CD4-positive, alpha-beta memory T cell (primary cell): ENCODE results near the gene MYDGF. TPM values are rescaled to one million over a fixed set of nuclear protein-coding genes. Genes with fewer than 3 reads are reported as not detected.
A peak's percentile ranks its signal among the peaks of the same experiment; 100 is the strongest.

Source experiments
- CTCF ChIA-PET: fragments of 350-600 bp; sonication (Branson Sonifier 250); formaldehyde crosslinking; loops from one replicate; lab custom pipeline; 2021; ENCODE audit warnings: inconsistent platforms; ENCODE audit not compliant: partially characterized antibody; lab: Charles Lee
- POLR2A ChIA-PET: fragments of 350-600 bp; sonication (Branson Sonifier 250); formaldehyde crosslinking; loops from one replicate; lab custom pipeline; 2021; ENCODE audit not compliant: partially characterized antibody; lab: Charles Lee
- DNase-seq, 5 donors: peaks; one replicate each; pipeline versions ENCODE4 v3.0.0 to v3.0.0-alpha.2; 2020 to 2022; ENCODE audit warnings: mixed read lengths in 1 of 5
- H3K27ac ChIP-seq: one replicate; pipeline ENCODE4 v1.7.0; 2013; ENCODE audit warnings: low read depth, low read length
- H3K27me3 ChIP-seq: 2 replicates; pipeline ENCODE4 v1.7.0; 2013; ENCODE audit warnings: mild to moderate bottlenecking, low read length, moderate library complexity; ENCODE audit not compliant: insufficient read depth
- H3K36me3 ChIP-seq: 2 replicates; pipeline ENCODE4 v1.7.0; 2013; ENCODE audit warnings: mild to moderate bottlenecking, low read length, moderate library complexity; ENCODE audit not compliant: insufficient read depth
- H3K4me1 ChIP-seq: 2 replicates; pipeline ENCODE4 v1.7.0; 2013; ENCODE audit warnings: mild to moderate bottlenecking, low read length, moderate library complexity; ENCODE audit not compliant: insufficient read depth
- H3K4me3 ChIP-seq, 2 donors: one replicate each; pipeline ENCODE4 v1.7.0; 2013; ENCODE audit warnings: low read length in 2 of 2, mild to moderate bottlenecking in 1 of 2
- H3K9me3 ChIP-seq, 2 donors: one replicate each; pipeline ENCODE4 v1.7.0; 2013; ENCODE audit warnings: low read length in 2 of 2, control low read depth in 1 of 2; ENCODE audit not compliant: control insufficient read depth in 1 of 2
- H3K27ac Mint-ChIP-seq, 7 donors: one replicate each; pipeline ENCODE4 v1.8.0; 2020 to 2021; ENCODE audit warnings: mixed read lengths in 7 of 7, mild to moderate bottlenecking in 6 of 7, inconsistent platforms in 3 of 7, moderate library complexity in 3 of 7
- H3K27me3 Mint-ChIP-seq, 2 donors: one replicate each; pipeline ENCODE4 v1.8.0; 2020 to 2021; ENCODE audit warnings: mixed read lengths in 2 of 2
- H3K36me3 Mint-ChIP-seq, 2 donors: one replicate each; pipeline ENCODE4 v1.8.0; 2020 to 2021; ENCODE audit warnings: mixed read lengths in 2 of 2, inconsistent platforms in 1 of 2, mild to moderate bottlenecking in 1 of 2
- H3K4me1 Mint-ChIP-seq, 4 donors: one replicate each; pipeline ENCODE4 v1.8.0; 2020 to 2021; ENCODE audit warnings: mixed read lengths in 4 of 4, mild to moderate bottlenecking in 1 of 4
- H3K4me3 Mint-ChIP-seq, 8 donors: one replicate each; pipeline ENCODE4 v1.8.0; 2020 to 2021; ENCODE audit warnings: mixed read lengths in 8 of 8, mild to moderate bottlenecking in 7 of 8, moderate library complexity in 6 of 8, inconsistent platforms in 3 of 8
- H3K9me3 Mint-ChIP-seq, 8 donors: one replicate each; pipeline ENCODE4 v1.8.0; 2020 to 2021; ENCODE audit warnings: mixed read lengths in 8 of 8, mild to moderate bottlenecking in 5 of 8, inconsistent platforms in 3 of 8, moderate library complexity in 1 of 8
- intact Hi-C: fragments of 100-400 bp; cut with micrococcal nuclease; formaldehyde crosslinking; loops from one replicate; pipeline ENCODE4 v1.15.1; 2023
- polyA plus RNA-seq, 2 donors: library from polyadenylated mRNA; unstranded; fragments of 300-500 nt; fragmentation: Illumina TruSeq; gene quantifications; one replicate each; pipeline ENCODE4 v1.2.3, GENCODE V29; 2021
- total RNA-seq, 2 experiments: library from RNA; stranded (reverse); gene quantifications; one replicate each; pipeline ENCODE4 v1.2.3, GENCODE V29; 2021

MYDGF gene
- total and polyA plus RNA-seq, 4 experiments from 2014 or later, result 43.0 to 199 (median 87.2) TPM

GRCh38 chr19:4640247-4641000 lies 29.7 kb downstream of the MYDGF start:
- Histone ChIP-seq H3K9me3 (no peaks in the 10 kb centered on the region), H3K27ac (peak overlapping the region; percentile 78), H3K4me3 (peak overlapping the region; percentile 90 to 94), H3K36me3 (no peaks in the 10 kb centered on the region), H3K27me3 (no peaks in the 10 kb centered on the region), H3K4me1 (peaks cover 40% of the 10 kb centered on the region)
- Mint-ChIP-seq H3K27me3 (no peaks in the 10 kb centered on the region), H3K36me3 (peaks cover 0 to 5% of the 10 kb centered on the region in 2 donors), H3K9me3 (no peaks in the 10 kb centered on the region), H3K4me1 (peaks cover 9 to 41% (median 27%) of the 10 kb centered on the region in 4 donors), H3K27ac (peak overlapping the region; percentile 89 to 97 (median 93)), H3K4me3 (peak overlapping the region; percentile 95 to 98 (median 97))
- intact Hi-C loops, result no loop called here
- no peak for DNase-seq
- ChIA-PET POLR2A (interaction anchor here (1.0 to 1.6 kb wide), 3 partner anchors 30 to 393 kb away, joined by 3 to 11 read pairs (median 4); partner anchors contain the start of genes MYDGF and YJU2), CTCF (interaction anchor here (0.9 kb wide), 1 partner anchor 71 kb away, joined by 3 read pairs; no protein-coding TSS in a partner anchor)

DNA sequence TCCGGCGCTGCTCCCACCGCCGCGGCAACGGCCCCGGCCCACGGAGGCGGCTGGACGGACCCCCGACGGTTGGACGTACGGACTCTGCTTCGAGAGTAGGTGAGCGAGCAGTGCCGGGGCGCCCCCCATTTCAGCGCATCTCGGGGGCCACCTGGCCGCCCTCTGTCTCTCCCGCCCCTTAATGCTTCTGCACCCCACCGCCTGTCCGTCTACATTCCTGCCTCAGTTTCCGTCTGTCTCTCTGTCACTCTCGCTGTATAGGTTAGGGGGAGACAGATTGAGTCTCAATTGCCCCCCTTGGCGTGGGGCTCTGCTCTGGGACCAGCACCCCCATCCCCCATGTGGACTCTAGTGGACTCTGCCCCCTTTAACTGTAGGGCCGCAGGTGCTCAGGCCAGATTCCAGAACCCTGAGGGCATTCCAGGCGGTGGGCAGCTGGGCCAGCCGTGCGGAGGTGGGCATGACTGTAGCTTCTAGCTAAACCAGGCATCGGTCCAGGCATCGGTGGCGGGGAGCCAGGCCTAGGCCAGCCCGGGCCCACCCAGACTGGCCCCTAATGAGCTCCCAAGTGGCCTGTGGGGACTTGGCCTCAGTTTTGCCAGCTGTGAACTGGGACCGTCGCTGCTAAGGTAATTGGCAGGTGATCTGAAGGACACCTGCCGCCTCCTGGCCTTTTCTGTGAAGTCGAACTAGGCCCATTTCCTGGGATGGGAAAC lies 30.5 kb downstream of the MYDGF start:
- no peaks in the 10 kb centered on the region for H3K9me3 ChIP-seq
- intact Hi-C loops, result loop anchor here (1.0 to 5.0 kb wide), 6 partner anchors 31 to 457 kb away; partner anchors contain the start of genes ANKRD24, CHAF1A, FEM1A and HDGFL2
- no peaks in the 10 kb centered on the region for H3K9me3 Mint-ChIP-seq
- peak overlapping the region; percentile 90 to 94 for H3K4me3 ChIP-seq
- no peaks in the 10 kb centered on the region for H3K27me3 Mint-ChIP-seq
- H3K27ac Mint-ChIP-seq, result peak overlapping the region; percentile 89 to 97 (median 93)
- POLR2A ChIA-PET, result interaction anchor here (1.0 to 1.6 kb wide), 3 partner anchors 31 to 393 kb away, joined by 3 to 11 read pairs (median 4); partner anchors contain the start of genes MYDGF and YJU2
- DNase-seq, result peak in 4 of 5 donors; percentile 5 to 17 (median 11)
- peaks cover 8 to 41% (median 27%) of the 10 kb centered on the region in 4 donors for H3K4me1 Mint-ChIP-seq
- peak overlapping the region; percentile 78 for H3K27ac ChIP-seq
- H3K4me3 Mint-ChIP-seq, result peak overlapping the region; percentile 95 to 98 (median 97)
- peaks cover 40% of the 10 kb centered on the region for H3K4me1 ChIP-seq
- no peaks in the 10 kb centered on the region for H3K27me3 ChIP-seq
- CTCF ChIA-PET, result interaction anchor here (0.9 kb wide), 1 partner anchor 70 kb away, joined by 3 read pairs; no protein-coding TSS in a partner anchor
- no peaks in the 10 kb centered on the region for H3K36me3 ChIP-seq
- H3K36me3 Mint-ChIP-seq, result peaks cover 0 to 5% of the 10 kb centered on the region in 2 donors

GRCh38 chr19:4638828-4639530 lies 31.2 kb downstream of the MYDGF start, which contains the start of gene TNFAIP8L1:
TSS of gene TNFAIP8L1 (plus strand) at chr19:4639516. CDS start at chr19:4651870, 12,354 bp downstream.
- POLR2A ChIA-PET, result interaction anchor here (1.0 to 1.6 kb wide), 3 partner anchors 31 to 392 kb away, joined by 3 to 11 read pairs (median 4); partner anchors contain the start of genes MYDGF and YJU2

GRCh38 chr19:4638317-4638716 lies 31.8 kb downstream of the MYDGF start:
- Histone ChIP-seq H3K36me3 (no peaks in the 10 kb centered on the region), H3K4me1 (peaks cover 40% of the 10 kb centered on the region), H3K4me3 (peak overlapping the region in 1 of 2 donors; percentile 49), H3K27ac (peak overlapping the region; percentile 83), H3K27me3 (no peaks in the 10 kb centered on the region), H3K9me3 (no peaks in the 10 kb centered on the region)
- Mint-ChIP-seq H3K27me3 (peaks cover 0 to under 1% of the 10 kb centered on the region in 2 donors), H3K4me1 (peaks cover 8 to 43% (median 29%) of the 10 kb centered on the region in 4 donors), H3K4me3 (peak overlapping the region in 5 of 8 donors; percentile 17 to 88 (median 88)), H3K27ac (peak overlapping the region in 5 of 7 donors; percentile 94 to 99 (median 99)), H3K36me3 (peaks cover 0 to 5% of the 10 kb centered on the region in 2 donors), H3K9me3 (no peaks in the 10 kb centered on the region)
- DNase-seq, result no peak
- ChIA-PET POLR2A (no interaction called here), CTCF (interaction anchor here (1.0 to 3.3 kb wide), 6 partner anchors 7 to 152 kb away, joined by 3 to 57 read pairs (median 8); no protein-coding TSS in a partner anchor)
- intact Hi-C loops, result loop anchor here (5.0 kb wide), 2 partner anchors 236 to 456 kb away; partner anchors contain the start of genes ANKRD24, CHAF1A, SH3GL1 and SIRT6

More at GRCh38 chr19:4638828-4639530, 31.2 kb downstream of the MYDGF start, which contains the start of gene TNFAIP8L1:
- no peaks in the 10 kb centered on the region for H3K36me3 ChIP-seq
- no peaks in the 10 kb centered on the region for H3K9me3 ChIP-seq
- H3K9me3 Mint-ChIP-seq, result no peaks in the 10 kb centered on the region
- H3K4me3 Mint-ChIP-seq, result peak within 1 kb of the TSS; percentile 95 to 98 (median 97)
- peaks cover 0 to 5% of the 10 kb centered on the region in 2 donors for H3K36me3 Mint-ChIP-seq
- no peaks in the 10 kb centered on the region for H3K27me3 ChIP-seq
- peaks cover 8 to 41% (median 27%) of the 10 kb centered on the region in 4 donors for H3K4me1 Mint-ChIP-seq
- peak within 1 kb of the TSS; percentile 94 to 99 (median 99) for H3K27ac Mint-ChIP-seq
- DNase-seq, result peak; percentile 98 to 100 (median 99)
- H3K27me3 Mint-ChIP-seq, result no peaks in the 10 kb centered on the region
- peak within 1 kb of the TSS; percentile 90 to 94 for H3K4me3 ChIP-seq
- H3K27ac ChIP-seq, result peak within 1 kb of the TSS; percentile 83
- peaks cover 40% of the 10 kb centered on the region for H3K4me1 ChIP-seq
- intact Hi-C loops, result loop anchor here (1.0 to 5.0 kb wide), 6 partner anchors 31 to 457 kb away; partner anchors contain the start of genes ANKRD24, CHAF1A, FEM1A and HDGFL2
- CTCF ChIA-PET, result interaction anchor here (3.3 kb wide), 1 partner anchor 62 kb away, joined by 57 read pairs; no protein-coding TSS in a partner anchor

DNA sequence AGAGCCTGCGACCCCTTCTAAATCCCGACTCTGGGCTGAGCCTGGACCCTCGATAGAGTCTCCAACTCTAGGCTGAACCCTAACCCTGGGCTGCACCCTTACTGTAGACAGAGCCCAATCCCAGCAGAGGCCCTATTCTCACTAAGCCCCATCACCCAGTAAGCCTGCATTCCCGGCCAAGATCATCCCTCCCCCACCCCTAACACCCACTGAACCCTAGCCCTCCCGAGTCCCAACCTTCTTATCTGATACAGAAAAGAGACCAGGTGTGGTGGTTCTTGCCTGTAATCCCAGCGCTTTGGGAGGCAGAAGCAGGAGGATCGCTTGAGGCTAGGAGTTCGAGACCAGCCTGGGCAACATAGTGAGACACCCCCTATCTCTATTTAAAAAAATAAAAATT lies 33.4 kb downstream of the MYDGF start:
- no peaks in the 10 kb centered on the region for H3K9me3 Mint-ChIP-seq

More for the DNA sequence above, 33.4 kb downstream of the MYDGF start:
- POLR2A ChIA-PET, result interaction anchor here (1.2 kb wide), 1 partner anchor 165 kb away, joined by 3 read pairs; the partner anchor contains the start of gene HDGFL2
- H3K4me3 ChIP-seq, result peak overlapping the region in 1 of 2 donors; percentile 40
- Mint-ChIP-seq H3K27me3 (peaks cover 3 to 5% of the 10 kb centered on the region in 2 donors), H3K27ac (peak overlapping the region in 5 of 7 donors; percentile 15 to 70 (median 42)), H3K4me3 (peak overlapping the region in 6 of 8 donors; percentile 35 to 58 (median 52)), H3K36me3 (peaks cover 0 to 3% of the 10 kb centered on the region in 2 donors), H3K4me1 (peaks cover 10 to 46% (median 30%) of the 10 kb centered on the region in 4 donors)
- peak overlapping the region; percentile 35 for H3K27ac ChIP-seq
- H3K9me3 ChIP-seq, result no peaks in the 10 kb centered on the region
- CTCF ChIA-PET, result interaction anchor here (0.5 to 3.3 kb wide), 30 partner anchors 8 to 388 kb away, joined by 3 to 57 read pairs (median 4); partner anchors contain the start of gene FEM1A
- no peaks in the 10 kb centered on the region for H3K36me3 ChIP-seq
- no peaks in the 10 kb centered on the region for H3K27me3 ChIP-seq
- intact Hi-C loops, result loop anchor here (1.0 to 5.0 kb wide), 4 partner anchors 60 to 454 kb away; partner anchors contain the start of genes ANKRD24, CHAF1A, SH3GL1 and SIRT6
- DNase-seq, result no peak
- H3K4me1 ChIP-seq, result peaks cover 40% of the 10 kb centered on the region
